Fibroblast of lung (primary cell): ENCODE results near the gene CFLAR. TPM values are rescaled to one million over a fixed set of nuclear protein-coding genes. Genes with fewer than 3 reads are reported as not detected.
A peak's percentile ranks its signal among the peaks of the same experiment; 100 is the strongest.
"Not testable (repeated sequence)": the region's sequence is repeated elsewhere in the genome, so short reads cannot be mapped to it uniquely, and the experiment has no call there.

Source experiments
- DNase-seq, 2 donors: peaks; one replicate each; pipeline versions ENCODE4 v3.0.0 to v3.0.0-alpha.2; 2010; ENCODE audit warnings: low read depth in 2 of 2
- H2AFZ ChIP-seq: 2 replicates; pipeline ENCODE4 v1.5.1; 2012; ENCODE audit warnings: low read length, control low read depth, inconsistent platforms
- H3K27ac ChIP-seq: 2 replicates; pipeline ENCODE4 v1.5.1; 2011; ENCODE audit warnings: low read length, control low read depth; ENCODE audit not compliant: insufficient read depth
- H3K27me3 ChIP-seq: 2 replicates; pipeline ENCODE4 v1.5.1; 2011; ENCODE audit warnings: mild to moderate bottlenecking, low read length; ENCODE audit not compliant: control insufficient read depth, insufficient read depth
- H3K36me3 ChIP-seq: 2 replicates; pipeline ENCODE4 v1.5.1; 2011; ENCODE audit warnings: low read length; ENCODE audit not compliant: control insufficient read depth, insufficient read depth
- H3K4me1 ChIP-seq: 2 replicates; pipeline ENCODE4 v1.5.1; 2011; ENCODE audit warnings: low read length; ENCODE audit not compliant: control insufficient read depth, insufficient read depth; ENCODE audit errors: extremely low read depth
- H3K4me2 ChIP-seq: 2 replicates; pipeline ENCODE4 v1.5.1; 2011; ENCODE audit warnings: low read length, control low read depth; ENCODE audit not compliant: insufficient read depth; ENCODE audit errors: extremely low read depth
- H3K4me3 ChIP-seq, 4 experiments: fragments of 200-600 bp in 1 of 4; sonication (generic) in 1 of 4; replicated peaks in 1 of 4; 2 replicates each; pipeline ENCODE4 v1.5.1; 2011 to 2016; ENCODE audit warnings: low read length in 4 of 4, low read depth in 3 of 4, mild to moderate bottlenecking in 3 of 4, control low read depth in 2 of 4, inconsistent platforms in 1 of 4, mixed read lengths in 1 of 4; ENCODE audit not compliant: insufficient read depth in 1 of 4; ENCODE audit errors: control extremely low read depth in 1 of 4
- H3K79me2 ChIP-seq: 2 replicates; pipeline ENCODE4 v1.5.1; 2012; ENCODE audit warnings: mild to moderate bottlenecking, low read length, inconsistent platforms; ENCODE audit not compliant: control insufficient read depth, insufficient read depth
- H3K9ac ChIP-seq: 2 replicates; pipeline ENCODE4 v1.5.1; 2011; ENCODE audit warnings: mild to moderate bottlenecking, low read length, control low read depth; ENCODE audit not compliant: insufficient read depth
- H3K9me3 ChIP-seq: 2 replicates; pipeline ENCODE4 v1.5.1; 2012; ENCODE audit warnings: low read depth, low read length; ENCODE audit not compliant: control insufficient read depth, insufficient read depth
- H4K20me1 ChIP-seq: 2 replicates; pipeline ENCODE4 v1.5.1; 2011; ENCODE audit warnings: low read length; ENCODE audit not compliant: control insufficient read depth, insufficient read depth; ENCODE audit errors: extremely low read depth
- CTCF ChIP-seq, 2 donors: IDR thresholded peaks in 1 of 2; conservative IDR thresholded peaks in 1 of 2; 1 replicate in 1 of 2; 2 replicates in 1 of 2; pipeline ENCODE4 v1.5.1; 2011 to 2012; ENCODE audit warnings: low read length in 2 of 2, control low read depth in 1 of 2, inconsistent platforms in 1 of 2, low read depth in 1 of 2, mild to moderate bottlenecking in 1 of 2
- EZH2 ChIP-seq: IDR thresholded peaks from 2 replicates; pipeline ENCODE4 v1.5.1; 2012; ENCODE audit warnings: low read length, control low read depth, mild to moderate bottlenecking; ENCODE audit errors: missing control alignments
- polyA plus RNA-seq, 2 donors: library from polyadenylated mRNA; depleted of rRNA in 1 of 2; stranded (reverse) in 1 of 2; unstranded in 1 of 2; fragments of >200 nt; gene quantifications; 2 replicates each; pipeline ENCODE4 v1.2.1, GENCODE V29; 2011 to 2012; ENCODE audit warnings: missing spikeins in 1 of 2
- total RNA-seq: library from RNA; depleted of rRNA; stranded (reverse); fragments of >200 nt; gene quantifications from 2 replicates; pipeline ENCODE4 v1.2.1, GENCODE V29; 2014

CFLAR gene
- total and polyA plus RNA-seq, 2 donors (not counting 1 experiment from before 2014, with no cell fraction given): 39.3 to 80.4 TPM

GRCh38 chr2:201144101-201145051 is 28.4 kb downstream of the CFLAR start:
- Histone ChIP-seq H2AFZ (no peak overlapping the region), H3K79me2 (no peaks in the 10 kb centered on the region), H3K27ac (no peak overlapping the region), H3K9me3 (no peaks in the 10 kb centered on the region), H3K9ac (no peak overlapping the region), H3K4me2 (no peak overlapping the region), H3K4me1 (peaks cover 8% of the 10 kb centered on the region), H3K36me3 (no peaks in the 10 kb centered on the region), H3K27me3 (no peaks in the 10 kb centered on the region), H4K20me1 (no peaks in the 10 kb centered on the region), H3K4me3 (no peak overlapping the region)
- DNase-seq: no peak
- TF ChIP-seq CTCF (conservative IDR thresholded peaks at IDR 0.05 in 1 of 2, IDR thresholded peaks at IDR 0.05 in 1 of 2; ENCODE audit: low read depth in 1 of 2, low read length in 2 of 2) (no peak), EZH2 (no peak)

- Histone ChIP-seq H3K27me3 (no peaks in the 10 kb centered on the region), H3K9ac (no peak overlapping the region), H3K4me3 (no peak overlapping the region), H3K36me3 (peaks cover 2% of the 10 kb centered on the region), H3K79me2 (peaks cover 2% of the 10 kb centered on the region), H4K20me1 (no peaks in the 10 kb centered on the region), H3K27ac (peak overlapping the region; percentile 39), H3K4me2 (no peak overlapping the region), H3K4me1 (peaks cover 25% of the 10 kb centered on the region), H3K9me3 (no peaks in the 10 kb centered on the region), H2AFZ (no peak overlapping the region)
- no peak for DNase-seq
- TF ChIP-seq CTCF (conservative IDR thresholded peaks at IDR 0.05 in 1 of 2, IDR thresholded peaks at IDR 0.05 in 1 of 2; ENCODE audit: low read depth in 1 of 2, low read length in 2 of 2) (no peak), EZH2 (no peak)
Measured at GRCh38 chr2:201148434-201148990, 32.5 kb downstream of the CFLAR start.

GRCh38 chr2:201149064-201149820 is 33.3 kb downstream of the CFLAR start:
- Histone ChIP-seq H3K4me1 (peaks cover 25% of the 10 kb centered on the region), H3K9me3 (no peaks in the 10 kb centered on the region), H3K36me3 (peaks cover 2% of the 10 kb centered on the region), H3K27ac (peak overlapping the region; percentile 64), H3K4me2 (peak overlapping the region; percentile 46), H3K27me3 (no peaks in the 10 kb centered on the region), H3K9ac (no peak overlapping the region), H4K20me1 (no peaks in the 10 kb centered on the region), H3K4me3 (no peak overlapping the region), H3K79me2 (peaks cover 2% of the 10 kb centered on the region), H2AFZ (no peak overlapping the region)
- TF ChIP-seq CTCF (conservative IDR thresholded peaks at IDR 0.05 in 1 of 2, IDR thresholded peaks at IDR 0.05 in 1 of 2; ENCODE audit: low read depth in 1 of 2, low read length in 2 of 2) (no peak), EZH2 (no peak)
- DNase-seq: peak; percentile 76 to 98

- not testable (repeated sequence) for H2AFZ ChIP-seq, H3K9me3 ChIP-seq, H3K4me3 ChIP-seq, H3K9ac ChIP-seq, H3K79me2 ChIP-seq, H3K27me3 ChIP-seq, H4K20me1 ChIP-seq, H3K36me3 ChIP-seq
- peak in 1 of 2 donors; percentile 87 for DNase-seq
- Histone ChIP-seq H3K4me2 (peak overlapping the region; percentile 46), H3K4me1 (peaks cover 25% of the 10 kb centered on the region), H3K27ac (peak overlapping the region; percentile 64)
Measured at GRCh38 chr2:201149821-201150165, 33.8 kb downstream of the CFLAR start.
